ENCODE measurements around the gene LVRN. TPM values are rescaled to one million over a fixed set of nuclear protein-coding genes. Genes with fewer than 3 reads are reported as not detected.

LVRN gene
- total and polyA plus RNA-seq, 4 experiments from 2014 or later, result not detected

GRCh38 chr5:115932991-115933390 is 29.3 kb upstream of the LVRN start:
- Mint-ChIP-seq H3K36me3 (no peaks in the 10 kb centered on the region), H3K9me3 (no peaks in the 10 kb centered on the region), H3K27me3 (no peaks in the 10 kb centered on the region), H3K4me1 (no peaks in the 10 kb centered on the region), H3K4me3 (no peak overlapping the region), H3K27ac (no peak overlapping the region)
- intact Hi-C loops (cut with micrococcal nuclease), result no loop called here
- Histone ChIP-seq H3K27me3 (ENCODE audit: insufficient read depth, low read length) (no peaks in the 10 kb centered on the region), H3K4me1 (ENCODE audit: insufficient read depth, low read length) (no peaks in the 10 kb centered on the region), H3K27ac (ENCODE audit: low read depth, low read length) (no peak overlapping the region), H3K4me3 (ENCODE audit: low read length in 2 of 2) (no peak overlapping the region), H3K9me3 (ENCODE audit: control insufficient read depth in 1 of 2, low read length in 2 of 2) (no peaks in the 10 kb centered on the region), H3K36me3 (ENCODE audit: insufficient read depth, low read length) (no peaks in the 10 kb centered on the region)
- no peak for DNase-seq
- POLR2A ChIA-PET (ENCODE audit: partially characterized antibody), result no interaction called here
- CTCF ChIA-PET (ENCODE audit: partially characterized antibody), result interaction anchor here (0.9 kb wide), 1 partner anchor 55 kb away, joined by 3 read pairs; no protein-coding TSS in a partner anchor

DNA sequence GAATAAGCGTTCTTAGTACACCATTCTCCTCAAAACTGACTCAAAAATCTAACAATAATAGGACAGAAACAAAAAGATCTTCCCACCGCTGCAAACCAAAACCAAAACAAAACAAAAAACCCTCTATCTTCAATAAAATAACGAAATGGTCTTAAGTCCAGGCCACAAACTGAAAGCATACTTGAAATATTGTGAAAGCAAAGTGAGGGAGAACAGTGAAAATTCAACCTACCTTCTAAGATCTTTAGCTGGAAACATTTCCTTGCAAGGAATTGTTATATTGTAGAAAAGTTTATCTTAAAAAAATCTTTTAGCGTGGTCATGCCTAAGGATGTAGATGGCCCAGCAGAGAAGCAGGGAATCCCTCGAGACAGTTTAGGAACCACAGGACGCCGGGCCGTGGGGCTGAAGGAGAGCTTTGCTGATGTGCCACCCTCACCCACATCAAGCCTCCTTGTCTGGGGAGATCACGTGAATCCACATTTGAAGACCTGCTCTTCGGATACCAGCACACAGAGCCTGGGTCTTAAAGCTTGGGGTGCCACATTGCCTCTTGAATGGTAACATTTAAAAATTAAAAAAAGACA is 27.8 kb upstream of the LVRN start:
- no peak overlapping the region for H3K4me3 Mint-ChIP-seq
- POLR2A ChIA-PET (ENCODE audit: partially characterized antibody), result no interaction called here
- H3K27ac ChIP-seq (ENCODE audit: low read depth, low read length), result no peak overlapping the region
- intact Hi-C loops (cut with micrococcal nuclease), result no loop called here
- DNase-seq, result no peak
- no peak overlapping the region for H3K4me3 ChIP-seq (ENCODE audit: low read length in 2 of 2)
- no peaks in the 10 kb centered on the region for H3K4me1 ChIP-seq (ENCODE audit: insufficient read depth, low read length)
- no peak overlapping the region for H3K27ac Mint-ChIP-seq
- CTCF ChIA-PET (ENCODE audit: partially characterized antibody), result no interaction called here
- no peaks in the 10 kb centered on the region for H3K36me3 ChIP-seq (ENCODE audit: insufficient read depth, low read length)
- H3K27me3 Mint-ChIP-seq, result no peaks in the 10 kb centered on the region
- no peaks in the 10 kb centered on the region for H3K4me1 Mint-ChIP-seq
- H3K9me3 Mint-ChIP-seq, result no peaks in the 10 kb centered on the region
- H3K27me3 ChIP-seq (ENCODE audit: insufficient read depth, low read length), result no peaks in the 10 kb centered on the region
- H3K9me3 ChIP-seq (ENCODE audit: control insufficient read depth in 1 of 2, low read length in 2 of 2), result no peaks in the 10 kb centered on the region
- H3K36me3 Mint-ChIP-seq, result no peaks in the 10 kb centered on the region

DNA sequence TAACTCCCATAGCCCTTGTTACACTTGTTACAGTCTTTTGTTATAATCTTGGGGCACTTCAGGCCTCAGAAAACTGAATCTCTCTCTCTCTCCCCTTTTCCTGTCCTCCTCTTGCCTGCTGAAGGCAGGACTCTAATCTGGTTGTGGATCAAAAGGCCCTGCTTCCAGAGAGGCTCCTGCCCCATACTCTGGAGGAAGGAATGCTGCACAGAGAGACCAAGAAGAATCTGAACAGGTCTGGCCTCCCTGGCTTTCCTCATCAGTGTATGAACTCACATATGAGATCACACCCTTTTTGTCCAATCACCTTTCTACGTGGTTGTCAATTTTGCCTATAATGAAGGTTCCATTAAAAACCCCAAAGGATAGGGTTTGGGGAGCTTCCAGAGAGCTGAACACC is 26.2 kb upstream of the LVRN start:
- no peaks in the 10 kb centered on the region for H3K27me3 ChIP-seq (ENCODE audit: insufficient read depth, low read length)
- no peak overlapping the region for H3K4me3 ChIP-seq (ENCODE audit: low read length in 2 of 2)
- no peaks in the 10 kb centered on the region for H3K36me3 ChIP-seq (ENCODE audit: insufficient read depth, low read length)
- no peaks in the 10 kb centered on the region for H3K4me1 ChIP-seq (ENCODE audit: insufficient read depth, low read length)
- H3K4me3 Mint-ChIP-seq, result no peak overlapping the region
- DNase-seq, result no peak
- H3K27ac ChIP-seq (ENCODE audit: low read depth, low read length), result no peak overlapping the region
- H3K9me3 Mint-ChIP-seq, result peaks cover 0 to 1% (median 0%) of the 10 kb centered on the region in 8 donors
- CTCF ChIA-PET (ENCODE audit: partially characterized antibody), result no interaction called here
- no peaks in the 10 kb centered on the region for H3K9me3 ChIP-seq (ENCODE audit: control insufficient read depth in 1 of 2, low read length in 2 of 2)
- intact Hi-C loops (cut with micrococcal nuclease), result no loop called here
- no peaks in the 10 kb centered on the region for H3K4me1 Mint-ChIP-seq
- no peak overlapping the region for H3K27ac Mint-ChIP-seq
- H3K36me3 Mint-ChIP-seq, result no peaks in the 10 kb centered on the region
- peaks cover 0 to under 1% of the 10 kb centered on the region in 2 donors for H3K27me3 Mint-ChIP-seq
- POLR2A ChIA-PET (ENCODE audit: partially characterized antibody), result no interaction called here

DNA sequence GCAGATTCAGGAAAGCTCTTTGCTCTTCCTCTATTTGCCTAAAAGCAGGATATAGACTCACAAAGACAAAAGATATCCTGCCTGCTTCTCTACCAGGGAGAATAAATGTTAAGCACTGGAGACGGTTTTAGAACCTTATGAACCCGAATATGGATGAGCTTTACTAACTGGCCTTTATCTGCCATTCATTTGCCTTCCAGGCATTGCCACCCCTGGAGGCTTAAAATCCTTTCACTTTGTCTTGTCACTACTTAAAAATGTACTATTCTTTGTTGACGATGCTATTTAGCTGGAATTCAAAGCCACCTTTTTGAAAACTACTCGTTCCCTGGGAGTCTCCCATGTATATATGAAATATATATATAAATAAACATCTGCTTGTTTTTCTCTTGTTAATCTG is 23.2 kb upstream of the LVRN start:
- Histone ChIP-seq H3K4me1 (ENCODE audit: insufficient read depth, low read length) (no peaks in the 10 kb centered on the region), H3K4me3 (ENCODE audit: low read length in 2 of 2) (no peak overlapping the region), H3K9me3 (ENCODE audit: control insufficient read depth in 1 of 2, low read length in 2 of 2) (no peaks in the 10 kb centered on the region), H3K27ac (ENCODE audit: low read depth, low read length) (no peak overlapping the region), H3K36me3 (ENCODE audit: insufficient read depth, low read length) (no peaks in the 10 kb centered on the region), H3K27me3 (ENCODE audit: insufficient read depth, low read length) (no peaks in the 10 kb centered on the region)
- Mint-ChIP-seq H3K27ac (no peak overlapping the region), H3K9me3 (peaks cover 0 to 7% (median 2%) of the 10 kb centered on the region in 8 donors), H3K36me3 (no peaks in the 10 kb centered on the region), H3K4me3 (no peak overlapping the region), H3K27me3 (peaks cover 0 to 4% of the 10 kb centered on the region in 2 donors), H3K4me1 (no peaks in the 10 kb centered on the region)
- DNase-seq, result no peak
- CTCF ChIA-PET (ENCODE audit: partially characterized antibody), result no interaction called here
- POLR2A ChIA-PET (ENCODE audit: partially characterized antibody), result no interaction called here
- intact Hi-C loops (cut with micrococcal nuclease), result no loop called here

- peaks cover 0 to 4% of the 10 kb centered on the region in 2 donors for H3K27me3 Mint-ChIP-seq
- no peaks in the 10 kb centered on the region for H3K27me3 ChIP-seq (ENCODE audit: insufficient read depth, low read length)
- no peak overlapping the region for H3K27ac Mint-ChIP-seq
- H3K27ac ChIP-seq (ENCODE audit: low read depth, low read length), result no peak overlapping the region
- no peak for DNase-seq
- CTCF ChIA-PET (ENCODE audit: partially characterized antibody), result no interaction called here
- no peaks in the 10 kb centered on the region for H3K36me3 Mint-ChIP-seq
- no peaks in the 10 kb centered on the region for H3K4me1 ChIP-seq (ENCODE audit: insufficient read depth, low read length)
- no peaks in the 10 kb centered on the region for H3K9me3 ChIP-seq (ENCODE audit: control insufficient read depth in 1 of 2, low read length in 2 of 2)
- POLR2A ChIA-PET (ENCODE audit: partially characterized antibody), result no interaction called here
- no peak overlapping the region for H3K4me3 Mint-ChIP-seq
- H3K9me3 Mint-ChIP-seq, result peaks cover 0 to 7% (median 2%) of the 10 kb centered on the region in 8 donors
- intact Hi-C loops (cut with micrococcal nuclease), result no loop called here
- no peak overlapping the region for H3K4me3 ChIP-seq (ENCODE audit: low read length in 2 of 2)
- no peaks in the 10 kb centered on the region for H3K36me3 ChIP-seq (ENCODE audit: insufficient read depth, low read length)
- no peaks in the 10 kb centered on the region for H3K4me1 Mint-ChIP-seq
Measured at GRCh38 chr5:115940080-115940810, 22.0 kb upstream of the LVRN start.

- H3K4me3 ChIP-seq (ENCODE audit: low read length in 2 of 2), result no peak overlapping the region
- H3K36me3 Mint-ChIP-seq, result no peaks in the 10 kb centered on the region
- H3K9me3 ChIP-seq (ENCODE audit: control insufficient read depth in 1 of 2, low read length in 2 of 2), result no peaks in the 10 kb centered on the region
- H3K27ac ChIP-seq (ENCODE audit: low read depth, low read length), result no peak overlapping the region
- H3K4me3 Mint-ChIP-seq, result no peak overlapping the region
- no peaks in the 10 kb centered on the region for H3K4me1 ChIP-seq (ENCODE audit: insufficient read depth, low read length)
- ChIA-PET POLR2A (ENCODE audit: partially characterized antibody) (no interaction called here), CTCF (ENCODE audit: partially characterized antibody) (no interaction called here)
- intact Hi-C loops (cut with micrococcal nuclease), result no loop called here
- no peaks in the 10 kb centered on the region for H3K36me3 ChIP-seq (ENCODE audit: insufficient read depth, low read length)
- H3K4me1 Mint-ChIP-seq, result no peaks in the 10 kb centered on the region
- H3K27me3 Mint-ChIP-seq, result peaks cover 0 to 4% of the 10 kb centered on the region in 2 donors
- no peak for DNase-seq
- H3K27ac Mint-ChIP-seq, result no peak overlapping the region
- peaks cover 0 to 7% (median 2%) of the 10 kb centered on the region in 8 donors for H3K9me3 Mint-ChIP-seq
- no peaks in the 10 kb centered on the region for H3K27me3 ChIP-seq (ENCODE audit: insufficient read depth, low read length)
Measured at GRCh38 chr5:115941051-115941675, 21.1 kb upstream of the LVRN start.

- Histone ChIP-seq H3K27ac (ENCODE audit: low read depth, low read length) (no peak overlapping the region), H3K36me3 (ENCODE audit: insufficient read depth, low read length) (no peaks in the 10 kb centered on the region), H3K27me3 (ENCODE audit: insufficient read depth, low read length) (no peaks in the 10 kb centered on the region), H3K4me1 (ENCODE audit: insufficient read depth, low read length) (no peaks in the 10 kb centered on the region), H3K4me3 (ENCODE audit: low read length in 2 of 2) (no peak overlapping the region), H3K9me3 (ENCODE audit: control insufficient read depth in 1 of 2, low read length in 2 of 2) (no peaks in the 10 kb centered on the region)
- H3K4me3 Mint-ChIP-seq, result no peak overlapping the region
- no peak for DNase-seq
- ChIA-PET POLR2A (ENCODE audit: partially characterized antibody) (no interaction called here), CTCF (ENCODE audit: partially characterized antibody) (no interaction called here)
- intact Hi-C loops (cut with micrococcal nuclease), result no loop called here
- peaks cover 5 to 9% of the 10 kb centered on the region in 2 donors for H3K27me3 Mint-ChIP-seq
- H3K27ac Mint-ChIP-seq, result no peak overlapping the region
- no peaks in the 10 kb centered on the region for H3K36me3 Mint-ChIP-seq
- H3K9me3 Mint-ChIP-seq, result peaks cover 0 to 7% (median 2%) of the 10 kb centered on the region in 8 donors
- H3K4me1 Mint-ChIP-seq, result no peaks in the 10 kb centered on the region
Measured at GRCh38 chr5:115944501-115944900, 17.8 kb upstream of the LVRN start.

Data from CD4-positive, alpha-beta memory T cell (primary cell).